ENCODE results near the gene DSG2.
"Not testable (repeated sequence)": the region's sequence is repeated elsewhere in the genome, so short reads cannot be mapped to it uniquely, and the experiment has no call there.

The DSG2 gene

GRCh38 chr18:31503011-31503410 lies 5.0 kb downstream of the DSG2 start:
- DNase-seq = no peak

DNA sequence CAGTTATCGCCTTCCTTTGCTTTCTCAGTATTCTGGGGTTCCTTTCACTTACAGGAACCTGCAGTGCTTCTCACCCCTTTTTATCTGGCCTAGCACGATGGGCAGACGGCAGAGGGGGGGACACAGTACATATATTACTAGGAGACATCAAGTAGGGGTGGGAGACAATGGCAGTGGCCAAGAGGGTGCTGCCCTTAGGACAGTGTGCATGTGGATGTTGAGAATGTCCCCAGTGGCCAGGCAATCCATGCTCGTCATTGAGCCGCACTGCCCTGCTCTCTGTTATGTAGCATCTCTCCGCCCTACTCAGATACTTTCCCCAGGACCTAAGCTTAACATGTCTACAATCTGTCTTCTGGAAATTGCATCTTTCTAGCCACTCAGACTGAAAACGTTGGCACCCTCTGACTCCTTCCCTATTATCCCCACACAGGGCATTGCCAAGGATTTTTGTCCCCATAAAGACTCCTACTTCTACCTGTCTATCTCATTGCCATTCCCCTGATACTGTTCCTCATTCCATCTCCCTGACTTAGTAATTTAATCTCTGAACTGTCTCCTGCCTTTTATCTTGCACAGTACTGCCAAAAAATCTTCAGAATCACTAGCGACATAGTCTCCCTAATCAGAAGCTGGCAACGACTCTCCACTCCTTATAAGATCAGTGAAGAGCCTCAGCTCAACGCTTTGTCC lies 6.6 kb downstream of the DSG2 start:
- no peak for DNase-seq

GRCh38 chr18:31505156-31505555 lies 7.2 kb downstream of the DSG2 start:
- no peak for DNase-seq

- no peak for DNase-seq
Observed at GRCh38 chr18:31506024-31506742, 8.2 kb downstream of the DSG2 start.

- not testable (repeated sequence) for DNase-seq
Observed at GRCh38 chr18:31507124-31507523, 9.1 kb downstream of the DSG2 start.

- no peak for DNase-seq
Observed at GRCh38 chr18:31508781-31509180, 10.8 kb downstream of the DSG2 start.

DNA sequence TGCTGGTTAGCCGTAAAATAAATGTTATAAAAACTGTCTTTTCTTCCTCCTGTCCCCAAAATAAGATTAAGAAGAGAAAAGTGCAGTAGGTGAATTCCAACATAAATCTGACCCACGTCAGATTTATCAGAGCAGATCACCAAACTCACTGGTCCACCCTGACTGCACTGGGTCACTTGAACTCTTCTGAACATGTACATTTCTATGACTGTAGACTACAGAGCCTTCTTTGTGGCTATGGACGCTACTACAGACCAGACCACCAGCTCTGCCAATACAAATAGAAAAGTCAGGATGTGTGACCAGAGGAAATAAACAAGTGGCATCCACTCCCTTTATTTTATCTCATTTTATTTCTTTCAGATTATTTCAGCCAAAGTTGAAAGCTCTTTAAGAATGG lies 11.6 kb downstream of the DSG2 start:
- no peak for DNase-seq

DNA sequence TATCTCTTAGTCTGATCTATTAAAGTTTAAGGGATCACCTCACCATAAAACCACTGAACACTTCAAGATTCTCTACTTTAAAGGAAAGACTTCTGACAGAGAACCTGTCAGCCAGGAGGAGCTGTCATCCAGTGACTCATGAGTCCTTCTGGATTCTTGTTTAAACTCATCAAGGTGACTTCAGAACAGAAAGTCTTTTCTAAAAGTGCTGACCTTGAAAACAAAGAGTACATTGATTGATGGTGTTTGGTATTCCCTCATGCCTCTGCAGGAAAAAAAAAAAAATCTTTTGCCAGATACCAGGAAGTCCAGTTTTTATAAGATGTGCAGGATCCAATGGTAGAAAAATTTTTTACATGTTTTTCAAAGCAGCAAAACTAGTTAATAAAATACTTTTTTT lies 12.3 kb downstream of the DSG2 start:
- DNase-seq = no peak

DNA sequence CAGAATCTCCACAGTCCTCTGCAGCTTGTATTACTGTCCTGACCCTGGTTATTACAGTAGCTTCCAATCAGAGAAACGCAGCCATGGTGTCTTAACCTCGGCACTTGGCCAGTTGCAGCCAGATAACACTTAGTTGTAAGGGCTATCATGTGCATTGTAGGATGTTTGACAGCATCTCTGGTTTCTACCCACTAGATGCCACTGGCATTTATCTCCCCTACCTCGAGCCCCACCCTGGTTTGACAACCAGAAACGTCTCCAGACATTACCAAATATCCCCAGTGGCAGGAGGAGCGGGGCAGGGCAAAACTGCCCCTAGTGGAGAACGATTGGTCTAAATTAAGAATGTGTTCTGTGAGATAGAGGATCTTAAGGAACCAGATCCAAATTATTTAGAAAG lies 13.1 kb downstream of the DSG2 start:
- DNase-seq = no peak

DNA sequence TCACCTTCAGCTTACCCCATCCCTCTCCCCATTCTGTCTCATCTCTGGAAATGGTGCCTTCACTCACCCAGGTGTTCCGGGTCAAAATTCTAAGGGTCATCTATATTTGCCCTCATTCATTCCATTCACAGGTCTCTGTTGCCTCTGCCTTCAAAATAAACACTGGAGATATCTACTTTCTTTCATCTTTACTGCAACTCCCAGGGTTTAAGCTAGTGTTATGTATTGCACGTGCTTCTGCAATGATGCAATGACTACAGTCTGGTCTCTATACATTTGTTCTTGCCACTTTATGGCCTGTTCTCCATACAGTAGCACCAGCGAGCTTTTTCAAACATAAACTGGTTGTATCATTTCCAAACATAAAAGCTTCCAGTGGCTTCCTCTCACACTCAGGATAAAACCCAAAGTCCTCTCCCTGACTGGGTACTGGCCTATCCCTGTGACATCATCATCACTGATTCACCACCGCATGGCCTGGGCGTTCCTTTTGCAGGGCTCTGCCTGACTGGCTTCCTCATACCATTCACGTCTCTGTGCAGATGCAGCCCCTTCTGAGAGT lies 14.3 kb downstream of the DSG2 start:
- DNase-seq = no peak

GRCh38 chr18:31513189-31513935 lies 15.4 kb downstream of the DSG2 start:
- no peak for DNase-seq

- peak; percentile 82 for DNase-seq
Observed at GRCh38 chr18:31516437-31516836, 18.5 kb downstream of the DSG2 start.

DNA sequence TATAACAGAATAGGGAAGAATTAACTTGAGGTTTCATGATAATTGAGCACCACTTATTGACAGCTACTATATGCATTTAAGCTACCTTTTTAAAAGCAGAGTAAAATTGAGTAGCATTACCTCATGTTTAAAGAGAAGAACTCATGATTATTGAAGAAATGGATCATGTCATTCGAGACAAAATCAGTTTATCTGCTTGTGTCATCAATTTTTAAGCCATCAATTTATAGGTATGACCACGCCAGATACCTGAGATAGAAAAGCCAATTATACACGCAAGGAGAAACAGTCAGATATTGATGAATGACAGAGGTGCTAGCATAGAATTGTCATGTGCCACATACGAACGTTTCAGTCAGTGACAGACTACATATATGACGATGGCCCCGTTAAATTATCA lies 28.4 kb downstream of the DSG2 start:
- DNase-seq = no peak

DNA sequence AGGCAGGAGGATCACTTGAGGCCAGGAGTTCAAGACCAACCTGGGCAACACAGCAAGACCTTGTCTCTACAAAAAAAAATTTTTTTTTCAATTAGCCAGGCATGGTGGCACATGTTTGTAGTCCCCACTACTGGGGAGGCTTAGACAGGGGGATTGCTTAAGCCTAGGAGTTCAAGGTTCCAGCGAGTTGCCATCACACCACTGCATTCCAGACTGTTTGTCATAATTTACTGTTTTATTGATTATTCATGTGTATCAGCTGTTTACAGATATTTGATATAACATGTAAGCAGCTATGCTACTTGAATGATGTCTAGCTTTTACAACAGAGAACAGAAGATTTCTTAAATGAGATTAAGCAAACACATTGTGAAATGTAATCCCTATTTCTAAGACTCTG lies 35.3 kb downstream of the DSG2 start:
- DNase-seq = no peak

DNA sequence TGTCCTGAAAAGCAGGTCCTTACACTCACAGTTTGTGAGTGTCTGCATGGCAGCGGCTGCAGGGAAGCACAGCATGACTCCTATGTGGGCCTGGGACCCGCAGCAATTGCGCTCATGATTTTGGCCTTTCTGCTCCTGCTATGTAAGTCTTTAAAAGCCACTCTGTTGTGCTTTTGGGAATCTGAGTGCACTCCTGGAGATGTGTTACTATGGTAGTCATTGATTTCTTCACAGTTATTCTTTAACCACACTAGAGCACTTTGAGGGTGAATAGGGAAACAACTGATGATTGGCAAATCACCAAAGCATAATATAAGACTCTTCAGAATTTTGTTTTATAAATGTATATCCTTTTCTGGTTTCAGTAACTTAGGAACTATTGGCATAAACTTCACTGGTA lies 40.9 kb downstream of the DSG2 start:
- DNase-seq = no peak

GRCh38 chr18:31546476-31546875 lies 48.5 kb downstream of the DSG2 start:
- DNase-seq = no peak

GRCh38 chr18:31548853-31549252 lies 50.9 kb downstream of the DSG2 start:
- DNase-seq = no peak

- no peak for DNase-seq
Observed at GRCh38 chr18:31549416-31549815, 51.4 kb downstream of the DSG2 start.

GRCh38 chr18:31551883-31552282 lies 53.9 kb downstream of the DSG2 start:
- no peak for DNase-seq

GRCh38 chr18:31553800-31554199 lies 55.8 kb downstream of the DSG2 start:
- no peak for DNase-seq

- DNase-seq = no peak
Observed at GRCh38 chr18:31554776-31555175, 56.8 kb downstream of the DSG2 start.

GRCh38 chr18:31555971-31556747 lies 58.2 kb downstream of the DSG2 start:
- peak; percentile 70 for DNase-seq

DNA sequence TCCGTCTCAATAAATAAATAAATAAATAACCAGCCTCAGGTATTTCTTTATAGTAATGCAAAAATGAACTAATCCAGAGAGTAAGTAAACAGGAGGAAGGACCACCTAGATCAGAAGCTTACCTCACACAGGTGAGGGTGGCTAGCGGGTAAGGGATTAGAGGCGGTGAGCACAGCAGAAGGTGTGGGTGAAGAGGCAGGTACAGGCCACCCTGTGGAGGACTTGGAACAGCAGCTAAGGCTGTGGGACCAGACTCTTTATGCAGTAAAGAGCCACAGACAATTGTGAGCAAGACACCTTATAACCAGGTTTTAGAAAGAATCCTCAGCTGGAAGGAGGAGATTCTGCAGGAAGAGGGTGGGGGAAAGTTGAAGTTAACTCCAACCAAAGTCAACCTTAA lies 59.5 kb downstream of the DSG2 start:
- no peak for DNase-seq
